GM13977 (cell line): ENCODE results near the gene INSL3.

Experiments used
- DNase-seq: peaks from one replicate; pipeline ENCODE4 v3.0.0; 2012; ENCODE audit warnings: low spot score
- in situ Hi-C: fragments of 300-500 bp; cut with MboI; formaldehyde crosslinking; loops from one replicate; pipeline ENCODE4 v1.12.0; 2022; ENCODE audit warnings: low sequenced_read_pairs, low pct_unique_long_range_greater_than_20kb, mixed read lengths, inconsistent platforms; ENCODE audit not compliant: unreplicated experiment
- TF ChIP-seq, protein P1 (sequence below): IDR thresholded peaks from 2 replicates; pipeline ENCODE4 v1.5.1; 2012; ENCODE audit warnings: mild to moderate bottlenecking, control low read depth; ENCODE audit not compliant: insufficient read depth; ENCODE audit errors: extremely low read depth, missing control alignments

INSL3 gene

DNA sequence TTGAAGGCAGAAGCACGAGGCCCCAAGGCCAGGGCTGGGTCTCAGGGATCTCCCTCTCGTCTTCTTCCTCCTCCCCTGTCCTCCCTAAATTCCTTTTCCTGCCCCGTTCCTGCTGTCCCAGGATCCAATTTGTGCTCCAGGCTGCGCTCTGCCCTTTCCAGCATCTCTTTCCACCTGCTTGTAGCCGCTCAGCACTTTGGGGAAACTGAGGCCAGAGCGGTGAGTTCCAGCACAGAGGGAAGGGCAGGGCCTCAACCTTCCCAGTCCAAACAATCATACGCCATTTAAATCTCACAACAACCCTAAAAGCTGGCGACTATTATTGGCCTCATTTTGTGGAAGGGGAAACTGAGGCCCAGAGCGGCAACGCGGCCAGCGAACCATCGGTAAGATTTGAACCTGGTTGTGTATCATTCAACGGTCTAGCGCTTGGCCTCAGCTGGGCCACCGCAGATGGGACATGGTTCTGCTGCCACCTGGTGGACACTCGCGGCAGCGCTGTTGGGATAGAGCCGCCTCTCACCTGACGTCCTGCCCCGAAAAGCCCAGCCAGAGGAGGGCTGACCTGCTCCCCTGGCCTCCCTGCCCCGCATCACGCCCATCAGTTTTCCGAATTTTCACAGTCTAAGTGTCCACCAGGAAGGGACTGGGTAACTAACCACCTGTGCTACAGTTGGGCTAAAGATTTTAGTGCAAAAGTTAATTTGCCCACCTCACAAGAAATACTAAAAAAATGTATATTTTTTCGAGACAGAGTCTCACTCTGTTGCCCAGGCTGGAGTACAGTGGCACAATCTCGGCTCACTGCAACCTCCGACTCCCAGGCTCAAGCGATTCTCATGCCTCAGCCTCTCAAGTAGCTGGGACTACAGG lies 34.2 kb upstream of the INSL3 start:
- peak; percentile 85 for DNase-seq
- TF ChIP-seq, protein P1, sequence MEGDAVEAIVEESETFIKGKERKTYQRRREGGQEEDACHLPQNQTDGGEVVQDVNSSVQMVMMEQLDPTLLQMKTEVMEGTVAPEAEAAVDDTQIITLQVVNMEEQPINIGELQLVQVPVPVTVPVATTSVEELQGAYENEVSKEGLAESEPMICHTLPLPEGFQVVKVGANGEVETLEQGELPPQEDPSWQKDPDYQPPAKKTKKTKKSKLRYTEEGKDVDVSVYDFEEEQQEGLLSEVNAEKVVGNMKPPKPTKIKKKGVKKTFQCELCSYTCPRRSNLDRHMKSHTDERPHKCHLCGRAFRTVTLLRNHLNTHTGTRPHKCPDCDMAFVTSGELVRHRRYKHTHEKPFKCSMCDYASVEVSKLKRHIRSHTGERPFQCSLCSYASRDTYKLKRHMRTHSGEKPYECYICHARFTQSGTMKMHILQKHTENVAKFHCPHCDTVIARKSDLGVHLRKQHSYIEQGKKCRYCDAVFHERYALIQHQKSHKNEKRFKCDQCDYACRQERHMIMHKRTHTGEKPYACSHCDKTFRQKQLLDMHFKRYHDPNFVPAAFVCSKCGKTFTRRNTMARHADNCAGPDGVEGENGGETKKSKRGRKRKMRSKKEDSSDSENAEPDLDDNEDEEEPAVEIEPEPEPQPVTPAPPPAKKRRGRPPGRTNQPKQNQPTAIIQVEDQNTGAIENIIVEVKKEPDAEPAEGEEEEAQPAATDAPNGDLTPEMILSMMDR: peak; percentile 95
- in situ Hi-C loops: loop anchor here (10.0 kb wide), 1 partner anchor 161 kb away; no protein-coding TSS in a partner anchor

GRCh38 chr19:17854061-17854460 lies 32.7 kb upstream of the INSL3 start:
- TF ChIP-seq, protein P1: no peak
- in situ Hi-C loops: loop anchor here (10.0 kb wide), 1 partner anchor 159 kb away; no protein-coding TSS in a partner anchor
- DNase-seq: no peak

DNA sequence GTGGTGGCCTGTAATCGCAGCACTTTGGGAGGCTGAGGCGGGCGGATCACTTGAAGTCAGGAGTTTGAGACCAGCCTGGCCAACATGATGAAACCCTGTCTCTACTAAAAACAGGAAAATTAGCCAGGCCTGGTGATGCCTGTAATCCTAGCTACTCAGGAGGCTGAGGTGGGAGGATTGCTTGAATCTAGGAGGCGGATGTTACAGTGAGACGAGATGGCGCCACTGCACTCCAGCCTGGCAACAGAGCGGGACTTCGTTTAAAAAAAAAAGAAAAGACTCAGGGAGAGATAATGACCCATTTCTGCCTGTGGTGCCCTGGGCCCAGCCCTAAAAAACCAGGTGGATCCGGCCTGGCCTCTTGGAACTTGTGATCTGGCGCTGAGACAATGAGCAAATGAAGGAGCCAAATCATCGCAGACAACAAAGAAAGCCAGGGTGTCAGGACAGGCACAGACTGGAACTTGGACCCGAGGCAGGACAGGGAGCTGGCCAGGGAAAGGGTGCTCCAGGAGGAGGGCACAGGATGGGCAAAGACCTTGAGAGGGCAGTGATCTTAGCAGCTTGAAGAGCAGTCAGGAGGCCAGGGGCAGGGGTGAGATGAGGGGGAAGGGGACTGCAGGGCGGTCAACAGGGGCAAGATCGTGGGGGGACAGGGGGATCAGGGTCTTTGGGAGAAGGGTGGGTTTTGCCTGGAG lies 27.4 kb upstream of the INSL3 start:
- DNase-seq: no peak
- TF ChIP-seq, protein P1: no peak
- in situ Hi-C loops: no loop called here

GRCh38 chr19:17847538-17848366 lies 26.4 kb upstream of the INSL3 start, which contains the start of gene JAK3:
Gene JAK3 (minus strand): TSS chr19:17847982. CDS start chr19:17844417, 3,565 bp downstream.
- in situ Hi-C loops: no loop called here
- DNase-seq: peak; percentile 89
- TF ChIP-seq, protein P1: no peak

DNA sequence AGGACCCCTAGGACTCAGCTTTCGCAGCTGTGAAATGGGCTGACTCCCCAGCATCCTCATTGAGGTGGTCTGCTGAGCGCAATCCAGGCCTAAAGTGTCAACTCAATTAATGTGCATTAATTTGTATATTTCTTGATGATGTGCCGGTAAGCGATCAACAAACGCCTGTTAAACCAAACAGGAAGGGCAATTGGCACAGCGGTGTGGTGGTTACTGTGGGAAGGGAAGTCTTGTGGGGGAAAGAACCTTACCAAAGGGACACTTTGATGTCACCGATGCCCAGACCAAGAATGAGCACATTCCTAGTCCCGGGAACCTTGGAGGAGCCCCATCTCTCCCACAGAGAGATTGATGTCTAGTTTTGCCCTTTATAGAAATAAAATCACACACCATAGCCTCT lies 24.8 kb upstream of the INSL3 start:
- DNase-seq: no peak
- TF ChIP-seq, protein P1: no peak
- in situ Hi-C loops: no loop called here
